ENCODE results near the gene ANXA9.

ANXA9 gene

GRCh38 chr1:150974580-150975478 lies 7.3 kb upstream of the ANXA9 start, which contains the start of gene CERS2:
CERS2 (minus strand) TSS chr1:150974835; CDS start chr1:150969090, 5,745 bp downstream.
- peak; percentile 96 for DNase-seq (ENCODE audit: low spot score)

- peak; percentile 17 for DNase-seq (ENCODE audit: low spot score)
Observed at GRCh38 chr1:150976401-150976821, 5.7 kb upstream of the ANXA9 start.

GRCh38 chr1:150976879-150977694 lies 5.0 kb upstream of the ANXA9 start:
- peak; percentile 29 for DNase-seq (ENCODE audit: low spot score)

GRCh38 chr1:150979092-150980056 lies 2.7 kb upstream of the ANXA9 start:
- DNase-seq (ENCODE audit: low spot score): peak; percentile 94

- DNase-seq (ENCODE audit: low spot score): peak; percentile 72
Observed at GRCh38 chr1:150981177-150981804, 801 bp upstream of the ANXA9 start.

GRCh38 chr1:150985179-150985825 lies 3.2 kb downstream of the ANXA9 start:
- no peak for DNase-seq (ENCODE audit: low spot score)

GRCh38 chr1:150987924-150988323 lies 5.8 kb downstream of the ANXA9 start:
- DNase-seq (ENCODE audit: low spot score): no peak

- DNase-seq (ENCODE audit: low spot score): no peak
Observed at GRCh38 chr1:150992626-150993025, 10.5 kb downstream of the ANXA9 start.

GRCh38 chr1:150994248-150994647 lies 12.2 kb downstream of the ANXA9 start:
- no peak for DNase-seq (ENCODE audit: low spot score)

GRCh38 chr1:150995460-150995859 lies 13.4 kb downstream of the ANXA9 start:
- no peak for DNase-seq (ENCODE audit: low spot score)

- no peak for DNase-seq (ENCODE audit: low spot score)
Observed at GRCh38 chr1:150995896-150996295, 13.8 kb downstream of the ANXA9 start.

GRCh38 chr1:150997126-150997872 lies 15.2 kb downstream of the ANXA9 start:
- DNase-seq (ENCODE audit: low spot score): no peak

GRCh38 chr1:150997949-150998348 lies 15.9 kb downstream of the ANXA9 start:
- no peak for DNase-seq (ENCODE audit: low spot score)

- no peak for DNase-seq (ENCODE audit: low spot score)
Observed at GRCh38 chr1:150999051-150999674, 17.1 kb downstream of the ANXA9 start.

GRCh38 chr1:150999926-151000325 lies 17.8 kb downstream of the ANXA9 start:
- DNase-seq (ENCODE audit: low spot score): no peak

GRCh38 chr1:151000408-151000807 lies 18.3 kb downstream of the ANXA9 start:
- no peak for DNase-seq (ENCODE audit: low spot score)

GRCh38 chr1:151001602-151002001 lies 19.5 kb downstream of the ANXA9 start:
- no peak for DNase-seq (ENCODE audit: low spot score)

GRCh38 chr1:151002051-151002450 lies 20.0 kb downstream of the ANXA9 start:
- no peak for DNase-seq (ENCODE audit: low spot score)

GRCh38 chr1:151002611-151003010 lies 20.5 kb downstream of the ANXA9 start:
- DNase-seq (ENCODE audit: low spot score): no peak
